ENCODE results near the gene ELAVL2. TPM values are rescaled to one million over a fixed set of nuclear protein-coding genes. Genes with fewer than 3 reads are reported as not detected.

ELAVL2 gene
- total and polyA plus RNA-seq, 9 of the 15 experiments (the other 6 are each of a cell fraction or from before 2014, with no cell fraction given): not detected

GRCh38 chr9:23700359-23700758, 125.7 kb downstream of the ELAVL2 start:
- DNase-seq (ENCODE audit: extremely low read depth in 1 of 4, low spot score in 3 of 4) (no peak), ATAC-seq (no peak), FAIRE-seq (no peak)
- no peak overlapping the region for H3K4me2 ChIP-seq (ENCODE audit: insufficient read depth, low read length)
- no CpG with 5 or more reads among the region's 2 CpGs for WGBS (ENCODE audit: insufficient coverage, low coverage, missing lambda C conversion rate)
- H3K9me3 ChIP-seq (replicated peaks; ENCODE audit: control insufficient read depth, insufficient read depth, low read depth, low read length): no peaks in the 10 kb centered on the region
- BruUV-seq (replicated peaks): no TSS peak
- H4K20me1 ChIP-seq (replicated peaks; ENCODE audit: control insufficient read depth, insufficient read depth, low read length): no peaks in the 10 kb centered on the region
- no peak overlapping the region for H3K4me3 ChIP-seq
- ChIA-PET POLR2A (no interaction called here), CTCF (ENCODE audit: low intra/inter-chr PET ratio) (no interaction called here)
- H3K9me1 ChIP-seq (ENCODE audit: control insufficient read depth, insufficient read depth, low read length): no peaks in the 10 kb centered on the region
- no peaks in the 10 kb centered on the region for H3K27me3 ChIP-seq (ENCODE audit: control insufficient read depth in 2 of 2, insufficient read depth in 2 of 2, low read length in 2 of 2)
- in situ Hi-C loops (cut with MboI): no loop called here
- TF ChIP-seq, protein P1, sequence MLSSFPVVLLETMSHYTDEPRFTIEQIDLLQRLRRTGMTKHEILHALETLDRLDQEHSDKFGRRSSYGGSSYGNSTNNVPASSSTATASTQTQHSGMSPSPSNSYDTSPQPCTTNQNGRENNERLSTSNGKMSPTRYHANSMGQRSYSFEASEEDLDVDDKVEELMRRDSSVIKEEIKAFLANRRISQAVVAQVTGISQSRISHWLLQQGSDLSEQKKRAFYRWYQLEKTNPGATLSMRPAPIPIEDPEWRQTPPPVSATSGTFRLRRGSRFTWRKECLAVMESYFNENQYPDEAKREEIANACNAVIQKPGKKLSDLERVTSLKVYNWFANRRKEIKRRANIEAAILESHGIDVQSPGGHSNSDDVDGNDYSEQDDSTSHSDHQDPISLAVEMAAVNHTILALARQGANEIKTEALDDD (IDR thresholded peaks at IDR 0.05): no peak
- TF ChIP-seq KAT8 (IDR thresholded peaks at IDR 0.05; ENCODE audit: low read depth) (no peak), MNT (conservative IDR thresholded peaks at IDR 0.05) (no peak), ZFP30 (CRISPR knock-in tag; IDR thresholded peaks at IDR 0.05; ENCODE audit: borderline replicate concordance) (no peak), POLR3G (IDR thresholded peaks at IDR 0.05; ENCODE audit: extremely low read depth, insufficient read length, insufficient replicate concordance) (no peak), ZNF551 (CRISPR knock-in tag; IDR thresholded peaks at IDR 0.05) (no peak), XRCC4 (IDR thresholded peaks at IDR 0.05; ENCODE audit: extremely low read depth, insufficient read depth, insufficient read length) (no peak), MTF1 (CRISPR knock-in tag; IDR thresholded peaks at IDR 0.05; ENCODE audit: borderline replicate concordance) (no peak), ZNF197 (CRISPR knock-in tag; IDR thresholded peaks at IDR 0.05; ENCODE audit: low read depth) (no peak)
- TF ChIP-seq, protein P2, sequence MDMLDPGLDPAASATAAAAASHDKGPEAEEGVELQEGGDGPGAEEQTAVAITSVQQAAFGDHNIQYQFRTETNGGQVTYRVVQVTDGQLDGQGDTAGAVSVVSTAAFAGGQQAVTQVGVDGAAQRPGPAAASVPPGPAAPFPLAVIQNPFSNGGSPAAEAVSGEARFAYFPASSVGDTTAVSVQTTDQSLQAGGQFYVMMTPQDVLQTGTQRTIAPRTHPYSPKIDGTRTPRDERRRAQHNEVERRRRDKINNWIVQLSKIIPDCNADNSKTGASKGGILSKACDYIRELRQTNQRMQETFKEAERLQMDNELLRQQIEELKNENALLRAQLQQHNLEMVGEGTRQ (CRISPR knock-in tag; IDR thresholded peaks at IDR 0.05): no peak
- H3K9ac ChIP-seq (ENCODE audit: insufficient read depth in 1 of 2, low read depth in 2 of 2, low read length in 2 of 2): no peak overlapping the region
- intact Hi-C loops (cut with micrococcal nuclease): no loop called here
- no peaks in the 10 kb centered on the region for H3K36me3 ChIP-seq (ENCODE audit: control insufficient read depth, insufficient read depth, low read length)
- H3K4me1 ChIP-seq (replicated peaks in 1 of 2; ENCODE audit: control insufficient read depth in 2 of 2, insufficient read depth in 2 of 2, low read length in 2 of 2): no peaks in the 10 kb centered on the region
- H2AFZ ChIP-seq (ENCODE audit: low read depth, low read length): no peak overlapping the region
- H3K79me2 ChIP-seq (ENCODE audit: control insufficient read depth, insufficient read depth, low read length): no peaks in the 10 kb centered on the region
- H3K27ac ChIP-seq (ENCODE audit: extremely low read depth, low read depth, low read length): no peak overlapping the region
